RWPE2 (cell line): Measurements from ENCODE around the gene SLC1A2.

ENCODE experiments used
- ATAC-seq: fragments of 200-7000 bp; cut with Tn5 transposase; 3 replicates; pipeline ENCODE4 v1.9.1; 2021; ENCODE audit warnings: low read depth
- DNase-seq: peaks from one replicate; pipeline ENCODE4 v3.0.0-alpha.2; 2020; ENCODE audit warnings: low spot score
- H3K27ac ChIP-seq: fragments of 450-650 bp; 2 replicates; pipeline ENCODE4 v1.5.1; 2017; ENCODE audit warnings: mild to moderate bottlenecking; ENCODE audit not compliant: poor library complexity, severe bottlenecking
- H3K27me3 ChIP-seq: fragments of 250-450 bp; sonication (Bioruptor Pico); 2 replicates; pipeline ENCODE4 v1.5.1; 2021; ENCODE audit warnings: mild to moderate bottlenecking, moderate library complexity; ENCODE audit not compliant: insufficient read depth, poor library complexity, severe bottlenecking
- H3K36me3 ChIP-seq: fragments of 250-450 bp; sonication (Bioruptor Pico); 2 replicates; pipeline ENCODE4 v1.5.1; 2020; ENCODE audit warnings: low read depth, mild to moderate bottlenecking, moderate library complexity
- H3K4me1 ChIP-seq: fragments of 250-450 bp; sonication (Bioruptor Pico); 2 replicates; pipeline ENCODE4 v1.5.1; 2021; ENCODE audit warnings: mild to moderate bottlenecking, moderate library complexity; ENCODE audit not compliant: insufficient read depth, poor library complexity, severe bottlenecking
- H3K4me3 ChIP-seq: fragments of 250-450 bp; sonication (Bioruptor Pico); 2 replicates; pipeline ENCODE4 v1.5.1; 2021; ENCODE audit warnings: mild to moderate bottlenecking, moderate library complexity; ENCODE audit not compliant: severe bottlenecking
- H3K9me3 ChIP-seq: fragments of 250-450 bp; sonication (Bioruptor Pico); 2 replicates; pipeline ENCODE4 v1.5.1; 2021; ENCODE audit warnings: mild to moderate bottlenecking, moderate library complexity; ENCODE audit not compliant: severe bottlenecking
- CTCF ChIP-seq: fragments of 450-650 bp; IDR thresholded peaks from one replicate; pipeline ENCODE4 v1.5.1; 2017; ENCODE audit warnings: mild to moderate bottlenecking, moderate library complexity; ENCODE audit not compliant: poor library complexity, severe bottlenecking

Gene SLC1A2

GRCh38 chr11:35285471-35285870, 133.9 kb downstream of the SLC1A2 start:
- H3K9me3 ChIP-seq, result no peaks in the 10 kb centered on the region
- no peak overlapping the region for H3K4me3 ChIP-seq
- H3K36me3 ChIP-seq, result no peaks in the 10 kb centered on the region
- DNase-seq (no peak), ATAC-seq (no peak)
- no peaks in the 10 kb centered on the region for H3K27me3 ChIP-seq
- no peak for TF ChIP-seq CTCF
- H3K4me1 ChIP-seq, result peaks cover 15% of the 10 kb centered on the region
- H3K27ac ChIP-seq, result no peak overlapping the region

GRCh38 chr11:35282221-35282882, 137.0 kb downstream of the SLC1A2 start:
- Histone ChIP-seq H3K27ac (no peak overlapping the region), H3K36me3 (no peaks in the 10 kb centered on the region)

GRCh38 chr11:35281169-35281688, 138.1 kb downstream of the SLC1A2 start:
- ATAC-seq, result no peak
- Histone ChIP-seq H3K4me3 (no peak overlapping the region), H3K27ac (no peak overlapping the region), H3K9me3 (no peaks in the 10 kb centered on the region), H3K4me1 (peaks cover 8% of the 10 kb centered on the region), H3K27me3 (no peaks in the 10 kb centered on the region), H3K36me3 (no peaks in the 10 kb centered on the region)
- no peak for TF ChIP-seq CTCF
- DNase-seq, result no peak

More at GRCh38 chr11:35282221-35282882, 137.0 kb downstream of the SLC1A2 start:
- Histone ChIP-seq H3K4me3 (no peak overlapping the region), H3K4me1 (no peaks in the 10 kb centered on the region), H3K9me3 (no peaks in the 10 kb centered on the region), H3K27me3 (no peaks in the 10 kb centered on the region)
- TF ChIP-seq CTCF, result no peak
- DNase-seq (no peak), ATAC-seq (peak; percentile 64; the same call in 2 of the 3 replicates)

GRCh38 chr11:35280727-35281126, 138.6 kb downstream of the SLC1A2 start:
- Histone ChIP-seq H3K36me3 (no peaks in the 10 kb centered on the region), H3K9me3 (no peaks in the 10 kb centered on the region), H3K27me3 (no peaks in the 10 kb centered on the region), H3K27ac (no peak overlapping the region), H3K4me3 (no peak overlapping the region), H3K4me1 (peaks cover 13% of the 10 kb centered on the region)
- DNase-seq (no peak), ATAC-seq (no peak)
- no peak for TF ChIP-seq CTCF

- no peak for TF ChIP-seq CTCF
- no peak overlapping the region for H3K27ac ChIP-seq
- ATAC-seq (no peak), DNase-seq (no peak)
- peaks cover 18% of the 10 kb centered on the region for H3K4me1 ChIP-seq
- no peaks in the 10 kb centered on the region for H3K36me3 ChIP-seq
- H3K9me3 ChIP-seq, result no peaks in the 10 kb centered on the region
- H3K4me3 ChIP-seq, result no peak overlapping the region
- no peaks in the 10 kb centered on the region for H3K27me3 ChIP-seq
These were observed 141.5 kb downstream of the SLC1A2 start for GRCh38 chr11:35277827-35278226.
